NB4 (cell line): Measurements from ENCODE around the gene FETUB.

Source experiments
- CTCF ChIP-seq: IDR thresholded peaks from one replicate; pipeline ENCODE4 v1.5.1; 2012; ENCODE audit warnings: low read depth, low read length
- POLR2A ChIP-seq: IDR thresholded peaks from 2 replicates; pipeline ENCODE4 v1.6.1; 2011; ENCODE audit warnings: mild to moderate bottlenecking; ENCODE audit not compliant: insufficient read length; ENCODE audit errors: extremely low read depth

GRCh38 chr3:186651678-186652215 lies 11.5 kb downstream of the FETUB start:
- TF ChIP-seq CTCF (no peak), POLR2A (no peak)
